ENCODE measurements around the gene ZMPSTE24.
"Not testable (repeated sequence)": the region's sequence is repeated elsewhere in the genome, so short reads cannot be mapped to it uniquely, and the experiment has no call there.

DNA sequence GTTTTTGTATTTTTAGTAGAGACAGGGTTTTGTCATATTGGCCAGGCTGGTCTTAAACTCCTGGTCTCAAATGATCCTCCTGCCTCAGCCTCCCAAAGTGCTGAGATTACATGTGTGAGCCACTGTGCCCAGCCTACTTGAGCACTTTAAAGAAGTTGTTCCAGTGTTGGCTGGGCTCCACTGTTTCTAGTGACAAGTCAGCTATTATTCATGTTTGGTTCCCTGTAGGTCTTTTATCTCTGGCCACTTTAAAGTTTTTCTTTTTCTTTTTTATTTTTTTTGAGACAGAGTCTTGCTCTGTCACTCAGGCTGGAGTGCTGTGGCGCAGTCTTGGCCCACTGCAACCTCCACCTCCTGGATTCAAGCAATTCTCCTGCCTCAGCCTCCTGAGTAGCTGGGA is 73.4 kb downstream of the ZMPSTE24 start:
- TF ChIP-seq, protein P1, sequence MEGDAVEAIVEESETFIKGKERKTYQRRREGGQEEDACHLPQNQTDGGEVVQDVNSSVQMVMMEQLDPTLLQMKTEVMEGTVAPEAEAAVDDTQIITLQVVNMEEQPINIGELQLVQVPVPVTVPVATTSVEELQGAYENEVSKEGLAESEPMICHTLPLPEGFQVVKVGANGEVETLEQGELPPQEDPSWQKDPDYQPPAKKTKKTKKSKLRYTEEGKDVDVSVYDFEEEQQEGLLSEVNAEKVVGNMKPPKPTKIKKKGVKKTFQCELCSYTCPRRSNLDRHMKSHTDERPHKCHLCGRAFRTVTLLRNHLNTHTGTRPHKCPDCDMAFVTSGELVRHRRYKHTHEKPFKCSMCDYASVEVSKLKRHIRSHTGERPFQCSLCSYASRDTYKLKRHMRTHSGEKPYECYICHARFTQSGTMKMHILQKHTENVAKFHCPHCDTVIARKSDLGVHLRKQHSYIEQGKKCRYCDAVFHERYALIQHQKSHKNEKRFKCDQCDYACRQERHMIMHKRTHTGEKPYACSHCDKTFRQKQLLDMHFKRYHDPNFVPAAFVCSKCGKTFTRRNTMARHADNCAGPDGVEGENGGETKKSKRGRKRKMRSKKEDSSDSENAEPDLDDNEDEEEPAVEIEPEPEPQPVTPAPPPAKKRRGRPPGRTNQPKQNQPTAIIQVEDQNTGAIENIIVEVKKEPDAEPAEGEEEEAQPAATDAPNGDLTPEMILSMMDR (optimal IDR thresholded peaks at IDR 0.05 in 1 of 3, IDR thresholded peaks at IDR 0.05 in 1 of 3, conservative IDR thresholded peaks at IDR 0.05 in 1 of 3; ENCODE audit: extremely low read depth in 1 of 3, insufficient read depth in 2 of 3, low read length in 3 of 3) = not testable (repeated sequence)
- not testable (repeated sequence) for TF ChIP-seq EZH2 (IDR thresholded peaks at IDR 0.05; ENCODE audit: low read length)
